Endothelial cell of umbilical vein (primary cell): ENCODE data around the gene SMARCD2. TPM values are rescaled to one million over a fixed set of nuclear protein-coding genes. Genes with fewer than 3 reads are reported as not detected.

Experiments
- BruUV-seq: library from RNA; stranded (reverse); fragments of 400-500 nt; replicated peaks from 2 replicates; lab custom pipeline; 2021; lab: Mats Ljungman, UMichigan
- CTCF ChIA-PET: fragments of 300-600, 350-600 bp; sonication (Branson Sonifier 250); formaldehyde crosslinking; loops from one replicate; lab custom pipeline; 2021; ENCODE audit warnings: antibody characterized with exemption, inconsistent platforms; lab: Charles Lee
- POLR2A ChIA-PET: fragments of 300-600, 350-600 bp; sonication (Branson Sonifier 250); formaldehyde crosslinking; loops from one replicate; lab custom pipeline; 2021; ENCODE audit warnings: antibody characterized with exemption, inconsistent platforms; lab: Charles Lee
- DNase-seq: peaks from one replicate; pipeline ENCODE4 v3.0.0-alpha.2; 2011; ENCODE audit warnings: low read depth, low spot score
- FAIRE-seq: peaks from 2 replicates; lab custom pipeline; 2011; peaks lifted over from hg19 to GRCh38; lab: Jason Lieb, UNC
- H2AFZ ChIP-seq: 2 replicates; pipeline ENCODE4 v1.6.0; 2012; ENCODE audit warnings: low read depth, low read length, control low read depth, inconsistent platforms
- H3K27ac ChIP-seq: 2 replicates; pipeline ENCODE4 v1.5.1; 2011; ENCODE audit warnings: low read depth, mild to moderate bottlenecking, control low read depth, low read length, moderate library complexity; ENCODE audit not compliant: insufficient read depth
- H3K27me3 ChIP-seq, 2 experiments: 2 replicates each; pipeline versions ENCODE4 v1.6.0 to v1.6.1; 2011; ENCODE audit warnings: low read length in 2 of 2, mixed read lengths in 1 of 2; ENCODE audit not compliant: control insufficient read depth in 2 of 2, insufficient read depth in 2 of 2
- H3K36me3 ChIP-seq, 2 experiments: 2 replicates in 1 of 2; 3 replicates in 1 of 2; pipeline ENCODE4 v1.5.1; 2011; ENCODE audit warnings: low read length in 2 of 2, mild to moderate bottlenecking in 1 of 2, moderate library complexity in 1 of 2; ENCODE audit not compliant: control insufficient read depth in 2 of 2, insufficient read depth in 2 of 2; ENCODE audit errors: extremely low read depth in 1 of 2
- H3K4me1 ChIP-seq: 3 replicates; pipeline ENCODE4 v1.5.1; 2011; ENCODE audit warnings: mild to moderate bottlenecking, low read length; ENCODE audit not compliant: control insufficient read depth, insufficient read depth; ENCODE audit errors: extremely low read depth
- H3K4me2 ChIP-seq: 2 replicates; pipeline ENCODE4 v1.6.1; 2011; ENCODE audit warnings: low read length, control low read depth, mixed read lengths; ENCODE audit not compliant: insufficient read depth
- H3K4me3 ChIP-seq, 3 experiments: fragments of 200-600 bp in 1 of 3; sonication (generic), shearing (Covaris generic) in 1 of 3; replicated peaks in 1 of 3; 2 replicates each; pipeline ENCODE4 v1.5.1; 2011 to 2016; ENCODE audit warnings: control low read depth in 3 of 3, low read length in 3 of 3, mild to moderate bottlenecking in 2 of 3, inconsistent platforms in 1 of 3, low read depth in 1 of 3, moderate library complexity in 1 of 3; ENCODE audit not compliant: insufficient read depth in 1 of 3
- H3K79me2 ChIP-seq: 2 replicates; pipeline ENCODE4 v1.6.0; 2012; ENCODE audit warnings: low read length, inconsistent platforms; ENCODE audit not compliant: control insufficient read depth, insufficient read depth
- H3K9ac ChIP-seq: replicated peaks from 2 replicates; pipeline ENCODE3; 2011; ENCODE audit warnings: low read length, control low read depth; ENCODE audit not compliant: insufficient read depth; ENCODE audit errors: extremely low read depth
- H3K9me1 ChIP-seq: replicated peaks from 3 replicates; pipeline ENCODE4 v1.6.0; 2011; ENCODE audit warnings: mild to moderate bottlenecking, low read length; ENCODE audit not compliant: control insufficient read depth, insufficient read depth; ENCODE audit errors: extremely low read depth
- H3K9me3 ChIP-seq: replicated peaks from 2 replicates; pipeline ENCODE4 v1.5.1; 2012; ENCODE audit warnings: low read length, inconsistent platforms; ENCODE audit not compliant: control insufficient read depth, insufficient read depth
- H4K20me1 ChIP-seq: replicated peaks from 2 replicates; pipeline ENCODE3; 2011; ENCODE audit warnings: mild to moderate bottlenecking, low read length; ENCODE audit not compliant: control insufficient read depth, insufficient read depth; ENCODE audit errors: extremely low read depth
- CTCF ChIP-seq, 2 donors: IDR thresholded peaks; 1 replicate in 1 of 2; 2 replicates in 1 of 2; pipeline ENCODE4 v1.5.1; 2011; ENCODE audit warnings: low read length in 2 of 2, mild to moderate bottlenecking in 2 of 2, moderate library complexity in 2 of 2, control low read depth in 1 of 2, inconsistent platforms in 1 of 2, low read depth in 1 of 2; ENCODE audit not compliant: insufficient read depth in 1 of 2; ENCODE audit errors: extremely low read depth in 1 of 2
- EZH2 ChIP-seq: IDR thresholded peaks from 2 replicates; pipeline ENCODE4 v1.6.1; 2012; ENCODE audit warnings: borderline replicate concordance, low read depth, mild to moderate bottlenecking, moderate library complexity, low read length, inconsistent platforms; ENCODE audit not compliant: severe bottlenecking
- MAX ChIP-seq: IDR thresholded peaks from 2 replicates; pipeline ENCODE4 v1.6.1; 2011; ENCODE audit not compliant: insufficient read depth, insufficient read length
- MYC ChIP-seq: IDR thresholded peaks from one replicate; pipeline ENCODE4 v1.6.1; 2011; ENCODE audit warnings: mild to moderate bottlenecking, low read depth, low read length
- POLR2A ChIP-seq: IDR thresholded peaks from 2 replicates; pipeline ENCODE4 v1.6.1; 2012; ENCODE audit warnings: low read depth, mild to moderate bottlenecking, control low read depth, low read length
- POLR2AphosphoS5 ChIP-seq: IDR thresholded peaks from 2 replicates; pipeline ENCODE4 v1.6.1; 2012; ENCODE audit warnings: low read depth, mild to moderate bottlenecking, control low read depth, low read length, moderate library complexity; ENCODE audit not compliant: insufficient read depth
- dilution Hi-C: fragments of 300-500 bp; cut with MboI; formaldehyde crosslinking; loops from one replicate; pipeline ENCODE4 v1.15.0; 2019; ENCODE audit warnings: low sequenced_read_pairs; ENCODE audit not compliant: extremely low pct_ligation_motif_present
- intact Hi-C: fragments of 100-400 bp; cut with micrococcal nuclease; formaldehyde crosslinking; loops from one replicate; pipeline ENCODE4 v1.10.0; 2022
- polyA plus RNA-seq, 4 experiments: library from polyadenylated mRNA; depleted of rRNA in 3 of 4; stranded (reverse) in 3 of 4; unstranded in 1 of 4; fragments of >200 nt; gene quantifications; 2 replicates each; pipeline versions ENCODE4 v1.2.1 to v1.2.3, GENCODE V29; 2011 to 2012; ENCODE audit warnings: missing spikeins in 1 of 4
- total RNA-seq: library from RNA; stranded (reverse); gene quantifications from 2 replicates; pipeline ENCODE4 v1.2.3, GENCODE V29; 2021

The SMARCD2 gene
- total and polyA plus RNA-seq, 2 donors (not counting 3 experiments of a cell fraction or from before 2014, with no cell fraction given): 51.2 to 55.7 TPM

GRCh38 chr17:63827002-63827800 is 15.3 kb downstream of the SMARCD2 start, which contains the start of the genes FTSJ3 and PSMC5:
TSS of gene FTSJ3 (minus strand) at chr17:63827663. CDS start at chr17:63826902, 761 bp downstream.
TSS of gene PSMC5 (plus strand) at chr17:63827431. CDS start at chr17:63827491, 60 bp downstream.
- H3K4me2 ChIP-seq: peak within 1 kb of the TSS; percentile 89
- POLR2A ChIA-PET: interaction anchor here (1.3 kb wide), 1 partner anchor 129 kb away, joined by 4 read pairs; no protein-coding TSS in a partner anchor
- H2AFZ ChIP-seq: peak within 1 kb of the TSS; percentile 60
- no peaks in the 10 kb centered on the region for H3K9me3 ChIP-seq
- peaks cover 23% of the 10 kb centered on the region for H3K4me1 ChIP-seq
- intact Hi-C loops (loop anchor here (1.0 to 10.0 kb wide), 4 partner anchors 14 to 1252 kb away; partner anchors contain the start of genes CYB561 and DDX42), dilution Hi-C loops (no loop called here)
- H3K27me3 ChIP-seq: no peaks in the 10 kb centered on the region
- FAIRE-seq (peak; percentile 100), DNase-seq (peak; percentile 97)
- no peak for TF ChIP-seq MYC
- TF ChIP-seq POLR2A: peak; percentile 77
- TF ChIP-seq POLR2AphosphoS5: peak; percentile 58
- TF ChIP-seq EZH2: no peak
- TF ChIP-seq CTCF (IDR thresholded peaks at IDR 0.05; ENCODE audit: extremely low read depth in 1 of 2, insufficient read depth in 1 of 2, low read depth in 1 of 2, low read length in 2 of 2): peak in 1 of 2 donors; percentile 57
- TF ChIP-seq MAX: peak; percentile 45
- CTCF ChIA-PET: interaction anchor here (1.1 to 1.4 kb wide), 3 partner anchors 7 to 85 kb away, joined by 3 to 4 read pairs (median 3); no protein-coding TSS in a partner anchor
- peaks cover 42% of the 10 kb centered on the region for H3K79me2 ChIP-seq
- peak within 1 kb of the TSS; percentile 47 to 81 (median 72) for H3K4me3 ChIP-seq
- no TSS peak for BruUV-seq
- H3K36me3 ChIP-seq: peaks cover 46 to 55% of the 10 kb centered on the region in 2 experiments
- H3K27ac ChIP-seq: peak within 1 kb of the TSS; percentile 92
- no peaks in the 10 kb centered on the region for H3K9me1 ChIP-seq
- H3K9ac ChIP-seq: peak within 1 kb of the TSS; percentile 86
- no peaks in the 10 kb centered on the region for H4K20me1 ChIP-seq
